ENCODE measurements around the gene CXADR. TPM values are rescaled to one million over a fixed set of nuclear protein-coding genes. Genes with fewer than 3 reads are reported as not detected.

CXADR gene
- total RNA-seq, 3 donors from 2014 or later (not counting 1 experiment from before 2014, with no cell fraction given), result 0.10 TPM; not detected in 2

DNA sequence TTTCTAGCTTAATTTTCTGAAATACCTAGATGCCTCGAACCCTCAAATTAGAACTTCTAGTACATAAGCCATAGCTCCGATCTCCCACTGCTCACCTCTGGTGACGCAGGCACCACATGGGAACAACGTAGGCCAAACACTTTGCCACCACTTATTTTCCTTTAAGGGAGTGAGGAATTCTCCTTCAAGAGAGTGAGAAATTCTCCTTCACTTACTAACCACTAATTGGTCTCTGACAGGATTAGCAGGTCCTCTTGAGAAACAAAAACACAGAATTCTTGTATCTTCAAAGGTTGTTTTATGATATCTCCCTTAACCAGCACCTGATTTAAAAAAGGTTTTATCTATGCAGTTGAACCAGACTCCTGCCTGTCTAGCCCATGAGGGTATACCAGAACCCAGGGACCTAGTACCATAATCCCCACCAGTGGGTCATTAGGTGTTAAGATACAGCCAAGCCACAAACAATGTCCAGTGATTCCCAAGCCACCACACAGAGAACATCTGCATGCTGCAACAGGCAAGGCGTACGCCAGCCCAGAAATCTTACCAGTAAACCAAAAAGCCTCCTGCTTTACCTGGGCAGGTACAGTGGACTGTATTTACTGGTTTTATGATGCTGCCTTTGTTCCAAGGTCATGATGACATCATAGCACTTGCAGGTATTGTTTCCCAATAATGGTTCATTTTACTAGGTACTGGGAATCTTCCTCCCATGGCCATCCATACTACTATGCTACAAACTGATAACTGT lies 20.3 kb upstream of the CXADR start:
- Histone ChIP-seq H3K36me3 (ENCODE audit: control insufficient read depth, insufficient read depth, low read length) (no peaks in the 10 kb centered on the region), H3K4me3 (ENCODE audit: low read length) (no peak overlapping the region), H3K9me3 (ENCODE audit: control insufficient read depth, insufficient read depth, low read length) (no peaks in the 10 kb centered on the region), H3K27ac (ENCODE audit: low read length) (no peak overlapping the region), H3K4me1 (ENCODE audit: control insufficient read depth, insufficient read depth, low read length) (no peaks in the 10 kb centered on the region), H3K27me3 (ENCODE audit: control insufficient read depth, insufficient read depth, low read length) (no peaks in the 10 kb centered on the region)
- TF ChIP-seq, protein P1, sequence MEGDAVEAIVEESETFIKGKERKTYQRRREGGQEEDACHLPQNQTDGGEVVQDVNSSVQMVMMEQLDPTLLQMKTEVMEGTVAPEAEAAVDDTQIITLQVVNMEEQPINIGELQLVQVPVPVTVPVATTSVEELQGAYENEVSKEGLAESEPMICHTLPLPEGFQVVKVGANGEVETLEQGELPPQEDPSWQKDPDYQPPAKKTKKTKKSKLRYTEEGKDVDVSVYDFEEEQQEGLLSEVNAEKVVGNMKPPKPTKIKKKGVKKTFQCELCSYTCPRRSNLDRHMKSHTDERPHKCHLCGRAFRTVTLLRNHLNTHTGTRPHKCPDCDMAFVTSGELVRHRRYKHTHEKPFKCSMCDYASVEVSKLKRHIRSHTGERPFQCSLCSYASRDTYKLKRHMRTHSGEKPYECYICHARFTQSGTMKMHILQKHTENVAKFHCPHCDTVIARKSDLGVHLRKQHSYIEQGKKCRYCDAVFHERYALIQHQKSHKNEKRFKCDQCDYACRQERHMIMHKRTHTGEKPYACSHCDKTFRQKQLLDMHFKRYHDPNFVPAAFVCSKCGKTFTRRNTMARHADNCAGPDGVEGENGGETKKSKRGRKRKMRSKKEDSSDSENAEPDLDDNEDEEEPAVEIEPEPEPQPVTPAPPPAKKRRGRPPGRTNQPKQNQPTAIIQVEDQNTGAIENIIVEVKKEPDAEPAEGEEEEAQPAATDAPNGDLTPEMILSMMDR (IDR thresholded peaks at IDR 0.05), result no peak
- 90% methylated on average over 4 of the region's 6 CpGs for WGBS (ENCODE audit: insufficient coverage)
- no peaks in the 10 kb centered on the region for H3K36me3 Mint-ChIP-seq
- ATAC-seq (no peak), DNase-seq (no peak)
- H3K4me3 Mint-ChIP-seq, result no peak overlapping the region
- H3K27me3 Mint-ChIP-seq (ENCODE audit: low read depth in 2 of 2), result peaks cover 0 to 3% of the 10 kb centered on the region in 2 donors
- no peaks in the 10 kb centered on the region for H3K4me1 Mint-ChIP-seq
- H3K27ac Mint-ChIP-seq, result no peak overlapping the region
- H3K9me3 Mint-ChIP-seq, result peaks cover 2 to 3% of the 10 kb centered on the region in 2 donors
- intact Hi-C loops (cut with micrococcal nuclease), result no loop called here

DNA sequence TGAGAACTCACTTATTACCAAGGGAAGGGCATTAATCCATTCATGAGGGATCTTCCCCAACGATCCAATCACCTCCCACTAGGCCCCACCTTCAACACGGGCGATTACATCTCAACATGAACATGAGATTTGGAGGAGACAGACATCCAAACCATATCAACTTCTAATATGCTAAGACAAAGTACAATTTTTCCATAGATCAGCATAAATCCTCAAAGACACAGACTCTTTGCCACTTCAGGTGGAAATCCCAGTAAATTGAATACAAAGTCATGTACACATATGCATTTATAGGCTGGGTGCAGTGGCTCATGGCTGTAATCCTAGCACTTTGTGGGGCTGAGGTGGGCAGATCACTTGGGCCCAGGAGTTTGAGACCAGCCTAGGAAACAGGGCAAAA lies 18.8 kb upstream of the CXADR start:
- Mint-ChIP-seq H3K9me3 (peaks cover 2% of the 10 kb centered on the region in 2 donors), H3K27me3 (ENCODE audit: low read depth in 2 of 2) (peaks cover 0 to 3% of the 10 kb centered on the region in 2 donors), H3K4me3 (no peak overlapping the region), H3K27ac (no peak overlapping the region), H3K36me3 (no peaks in the 10 kb centered on the region), H3K4me1 (no peaks in the 10 kb centered on the region)
- Histone ChIP-seq H3K36me3 (ENCODE audit: control insufficient read depth, insufficient read depth, low read length) (no peaks in the 10 kb centered on the region), H3K4me1 (ENCODE audit: control insufficient read depth, insufficient read depth, low read length) (no peaks in the 10 kb centered on the region), H3K27ac (ENCODE audit: low read length) (no peak overlapping the region), H3K9me3 (ENCODE audit: control insufficient read depth, insufficient read depth, low read length) (no peaks in the 10 kb centered on the region), H3K4me3 (ENCODE audit: low read length) (no peak overlapping the region), H3K27me3 (ENCODE audit: control insufficient read depth, insufficient read depth, low read length) (no peaks in the 10 kb centered on the region)
- no peak for ATAC-seq
- DNase-seq, result no peak
- intact Hi-C loops (cut with micrococcal nuclease), result no loop called here
- TF ChIP-seq, protein P1 (IDR thresholded peaks at IDR 0.05), result no peak
- WGBS (ENCODE audit: insufficient coverage), result 94% methylated on average over 3 of the region's 3 CpGs

GRCh38 chr21:17495680-17496079 lies 17.2 kb upstream of the CXADR start:
- Mint-ChIP-seq H3K27ac (no peak overlapping the region), H3K4me1 (no peaks in the 10 kb centered on the region), H3K9me3 (peaks cover 2% of the 10 kb centered on the region in 2 donors), H3K27me3 (ENCODE audit: low read depth in 2 of 2) (peaks cover 0 to 3% of the 10 kb centered on the region in 2 donors), H3K36me3 (no peaks in the 10 kb centered on the region), H3K4me3 (no peak overlapping the region)
- H3K9me3 ChIP-seq (ENCODE audit: control insufficient read depth, insufficient read depth, low read length), result no peaks in the 10 kb centered on the region
- intact Hi-C loops (cut with micrococcal nuclease), result no loop called here
- H3K36me3 ChIP-seq (ENCODE audit: control insufficient read depth, insufficient read depth, low read length), result no peaks in the 10 kb centered on the region
- WGBS (ENCODE audit: insufficient coverage), result 80% methylated on average over 2 of the region's 2 CpGs
- DNase-seq (no peak), ATAC-seq (no peak)
- no peak overlapping the region for H3K4me3 ChIP-seq (ENCODE audit: low read length)
- no peaks in the 10 kb centered on the region for H3K4me1 ChIP-seq (ENCODE audit: control insufficient read depth, insufficient read depth, low read length)
- no peak overlapping the region for H3K27ac ChIP-seq (ENCODE audit: low read length)
- H3K27me3 ChIP-seq (ENCODE audit: control insufficient read depth, insufficient read depth, low read length), result no peaks in the 10 kb centered on the region
- TF ChIP-seq, protein P1 (IDR thresholded peaks at IDR 0.05), result no peak

- H3K36me3 Mint-ChIP-seq, result no peaks in the 10 kb centered on the region
- H3K27me3 Mint-ChIP-seq (ENCODE audit: low read depth in 2 of 2), result peaks cover 0 to 3% of the 10 kb centered on the region in 2 donors
- H3K27ac Mint-ChIP-seq, result no peak overlapping the region
- H3K4me1 ChIP-seq (ENCODE audit: control insufficient read depth, insufficient read depth, low read length), result no peaks in the 10 kb centered on the region
- ATAC-seq, result no peak
- H3K27me3 ChIP-seq (ENCODE audit: control insufficient read depth, insufficient read depth, low read length), result no peaks in the 10 kb centered on the region
- no peaks in the 10 kb centered on the region for H3K4me1 Mint-ChIP-seq
- no peak for DNase-seq
- no peak overlapping the region for H3K4me3 ChIP-seq (ENCODE audit: low read length)
- H3K9me3 Mint-ChIP-seq, result no peaks in the 10 kb centered on the region
- no peaks in the 10 kb centered on the region for H3K9me3 ChIP-seq (ENCODE audit: control insufficient read depth, insufficient read depth, low read length)
- TF ChIP-seq, protein P1 (IDR thresholded peaks at IDR 0.05), result no peak
- intact Hi-C loops (cut with micrococcal nuclease), result no loop called here
- H3K36me3 ChIP-seq (ENCODE audit: control insufficient read depth, insufficient read depth, low read length), result no peaks in the 10 kb centered on the region
- H3K27ac ChIP-seq (ENCODE audit: low read length), result no peak overlapping the region
- no peak overlapping the region for H3K4me3 Mint-ChIP-seq
These were observed 15.5 kb upstream of the CXADR start for GRCh38 chr21:17497316-17497715.
